HFF-Myc (cell line): ENCODE results near the gene CACHD1.

ENCODE experiments used
- DNase-seq: peaks from one replicate; pipeline ENCODE4 v3.0.0-alpha.2; 2011; ENCODE audit warnings: low read depth; ENCODE audit errors: extremely low read depth
- H3K4me3 ChIP-seq: replicated peaks from 2 replicates; pipeline ENCODE4 v1.5.1; 2011; ENCODE audit warnings: low read depth, mild to moderate bottlenecking, control low read depth, low read length
- TF ChIP-seq, protein P1 (sequence below): IDR thresholded peaks from 2 replicates; pipeline ENCODE4 v1.5.1; 2012; ENCODE audit warnings: mild to moderate bottlenecking, low read depth, low read length, control low read depth; ENCODE audit errors: missing control alignments

CACHD1 gene

DNA sequence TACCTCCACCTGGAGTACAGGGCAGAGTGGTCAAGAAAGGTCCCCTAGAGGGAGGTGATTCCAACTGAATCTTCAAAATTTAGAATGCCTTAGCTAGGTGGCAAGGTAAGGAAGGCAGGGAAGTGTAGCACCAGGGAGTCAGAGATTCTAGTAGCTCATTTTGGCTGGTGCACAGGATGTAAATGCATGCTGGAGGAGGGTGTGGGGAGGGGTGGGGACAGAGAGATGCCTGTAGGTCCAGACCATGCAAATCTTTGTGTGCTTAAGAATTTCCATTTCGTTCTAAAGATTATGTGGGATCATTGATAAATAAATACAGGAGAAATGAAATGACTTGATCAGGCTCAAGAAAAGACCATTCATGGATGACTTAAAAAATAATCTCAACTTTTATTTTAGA lies 11.0 kb upstream of the CACHD1 start:
- no peak overlapping the region for H3K4me3 ChIP-seq
- no peak for DNase-seq
- TF ChIP-seq, protein P1, sequence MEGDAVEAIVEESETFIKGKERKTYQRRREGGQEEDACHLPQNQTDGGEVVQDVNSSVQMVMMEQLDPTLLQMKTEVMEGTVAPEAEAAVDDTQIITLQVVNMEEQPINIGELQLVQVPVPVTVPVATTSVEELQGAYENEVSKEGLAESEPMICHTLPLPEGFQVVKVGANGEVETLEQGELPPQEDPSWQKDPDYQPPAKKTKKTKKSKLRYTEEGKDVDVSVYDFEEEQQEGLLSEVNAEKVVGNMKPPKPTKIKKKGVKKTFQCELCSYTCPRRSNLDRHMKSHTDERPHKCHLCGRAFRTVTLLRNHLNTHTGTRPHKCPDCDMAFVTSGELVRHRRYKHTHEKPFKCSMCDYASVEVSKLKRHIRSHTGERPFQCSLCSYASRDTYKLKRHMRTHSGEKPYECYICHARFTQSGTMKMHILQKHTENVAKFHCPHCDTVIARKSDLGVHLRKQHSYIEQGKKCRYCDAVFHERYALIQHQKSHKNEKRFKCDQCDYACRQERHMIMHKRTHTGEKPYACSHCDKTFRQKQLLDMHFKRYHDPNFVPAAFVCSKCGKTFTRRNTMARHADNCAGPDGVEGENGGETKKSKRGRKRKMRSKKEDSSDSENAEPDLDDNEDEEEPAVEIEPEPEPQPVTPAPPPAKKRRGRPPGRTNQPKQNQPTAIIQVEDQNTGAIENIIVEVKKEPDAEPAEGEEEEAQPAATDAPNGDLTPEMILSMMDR, result no peak

DNA sequence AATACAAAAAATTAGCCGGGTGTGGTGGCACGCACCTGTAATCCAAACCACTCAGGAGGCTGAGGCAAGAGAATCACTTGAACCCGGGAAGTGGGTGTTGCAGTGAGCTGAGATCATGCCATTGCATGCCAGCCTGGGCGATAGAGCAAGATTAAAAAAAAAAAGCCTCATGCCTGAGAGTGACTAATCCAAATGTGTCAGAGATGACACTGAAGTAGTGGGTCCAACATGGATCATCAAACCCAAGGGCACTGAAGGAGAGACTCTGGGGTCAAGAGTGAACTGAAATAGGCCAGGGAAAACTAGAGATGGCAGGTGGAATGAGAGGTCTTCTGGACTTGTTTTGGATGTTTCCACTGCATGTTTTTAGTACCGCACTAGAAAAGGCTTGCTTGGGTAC lies 10.2 kb upstream of the CACHD1 start:
- DNase-seq, result no peak
- H3K4me3 ChIP-seq, result no peak overlapping the region
- TF ChIP-seq, protein P1, result no peak

- no peak for DNase-seq
- TF ChIP-seq, protein P1, result no peak
- H3K4me3 ChIP-seq, result no peak overlapping the region
Observed at GRCh38 chr1:64466033-64466432, 3.9 kb upstream of the CACHD1 start.

GRCh38 chr1:64469116-64469976 lies 583 bp upstream of the CACHD1 start:
- DNase-seq, result no peak
- TF ChIP-seq, protein P1, result no peak

DNA sequence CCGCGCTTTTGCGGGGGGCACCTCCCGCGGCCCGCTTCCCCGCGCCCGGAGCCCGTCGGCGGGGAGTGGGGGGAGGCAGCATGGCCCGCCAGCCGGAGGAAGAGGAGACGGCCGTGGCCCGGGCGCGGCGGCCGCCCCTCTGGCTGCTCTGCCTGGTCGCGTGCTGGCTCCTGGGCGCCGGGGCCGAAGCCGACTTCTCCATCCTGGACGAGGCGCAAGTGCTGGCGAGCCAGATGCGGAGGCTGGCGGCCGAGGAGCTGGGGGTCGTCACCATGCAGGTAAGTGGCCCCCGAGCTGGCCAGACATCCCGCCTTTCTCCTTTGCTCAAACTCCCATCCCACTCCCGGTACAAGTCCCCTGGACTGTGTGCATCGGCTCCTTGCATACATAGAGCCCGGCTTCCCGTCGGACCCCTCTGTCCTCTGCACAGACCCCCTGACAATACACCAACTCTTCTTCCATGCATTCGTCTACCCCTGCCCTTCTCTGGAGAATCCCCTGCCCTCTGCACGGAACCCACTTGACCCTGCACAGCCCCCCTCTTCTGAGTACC lies 812 bp downstream of the CACHD1 start:
- no peak for DNase-seq
- H3K4me3 ChIP-seq, result peak overlapping the region; percentile 70
- TF ChIP-seq, protein P1, result no peak

More at GRCh38 chr1:64469116-64469976, 583 bp upstream of the CACHD1 start:
- peak overlapping the region; percentile 70 for H3K4me3 ChIP-seq

DNA sequence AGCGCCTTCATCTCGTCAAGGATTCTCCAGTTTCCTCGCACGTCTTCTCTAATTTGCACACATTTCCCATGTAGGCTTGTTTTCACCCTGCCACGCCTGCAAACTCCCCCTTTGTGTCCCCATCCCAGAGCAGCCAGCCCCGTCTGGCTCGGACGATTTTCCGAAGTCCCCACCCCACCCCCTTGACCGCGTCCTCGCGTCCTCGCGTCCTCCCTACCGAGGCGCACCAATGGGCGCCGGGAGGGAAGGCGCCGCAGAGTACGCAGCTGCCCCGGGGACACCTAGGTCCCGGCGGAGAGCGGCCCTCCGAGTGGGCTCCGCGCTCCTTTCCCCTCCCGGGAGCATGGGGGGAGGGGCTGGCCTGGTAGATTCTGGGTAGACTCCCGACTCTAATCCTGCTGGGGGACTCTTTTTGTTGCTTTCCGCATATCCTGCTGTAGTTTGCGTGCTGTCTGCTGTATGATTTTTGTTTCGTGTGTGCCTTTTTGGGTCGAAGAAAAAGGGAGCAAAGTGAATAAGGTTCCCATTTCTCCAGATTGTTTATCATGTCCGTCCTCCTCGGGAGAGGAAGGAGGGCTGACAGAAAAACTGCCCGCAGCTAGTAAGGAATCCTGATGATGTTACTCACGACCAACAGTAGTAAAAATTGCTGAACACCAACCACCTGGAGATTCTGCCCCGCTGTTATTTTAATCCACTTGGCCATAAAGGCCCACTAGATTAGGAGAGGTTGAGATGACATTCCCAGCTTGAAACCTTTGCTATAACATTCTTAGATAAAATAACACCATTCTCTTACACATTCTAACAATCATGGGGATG lies 1.5 kb downstream of the CACHD1 start:
- peak overlapping the region; percentile 70 for H3K4me3 ChIP-seq
- DNase-seq, result no peak
- TF ChIP-seq, protein P1, result no peak
